Vagina (tissue), 2 donors: ENCODE data around the gene CPVL. TPM values are rescaled to one million over a fixed set of nuclear protein-coding genes. Genes with fewer than 3 reads are reported as not detected.

ENCODE experiments used
- DNase-seq, 2 donors: peaks; one replicate each; pipeline ENCODE4 v3.0.0-alpha.2; 2017; ENCODE audit errors: extremely low spot score in 2 of 2
- H3K27ac ChIP-seq: fragments of 200-600 bp; sonication (generic); one replicate; pipeline ENCODE4 v1.5.1; 2019
- H3K27me3 ChIP-seq: fragments of 200-600 bp; sonication (generic); one replicate; pipeline ENCODE4 v1.5.1; 2019
- H3K36me3 ChIP-seq, 2 donors: fragments of 200-600 bp; sonication (generic); one replicate each; pipeline ENCODE4 v1.5.1; 2017 to 2019
- H3K4me1 ChIP-seq: fragments of 200-600 bp; sonication (generic); one replicate; pipeline ENCODE4 v1.5.1; 2019
- H3K4me3 ChIP-seq, 2 donors: fragments of 200-600 bp; sonication (generic); 1 replicate in 1 of 2; 2 replicates in 1 of 2; pipeline ENCODE4 v1.5.1; 2016 to 2019
- H3K9me3 ChIP-seq: fragments of 200-600 bp; sonication (generic); one replicate; pipeline ENCODE4 v1.5.1; 2019
- POLR2A ChIP-seq, 2 donors: fragments of 450-650 bp; IDR thresholded peaks; one replicate each; pipeline ENCODE4 v1.6.1; 2017; ENCODE audit warnings: antibody characterized with exemption in 2 of 2, mild to moderate bottlenecking in 2 of 2, moderate library complexity in 2 of 2
- POLR2AphosphoS5 ChIP-seq, 2 donors: sonication (generic); formaldehyde crosslinking; IDR thresholded peaks; one replicate each; pipeline ENCODE4 v1.9.0; 2017; ENCODE audit warnings: antibody characterized with exemption in 2 of 2, mild to moderate bottlenecking in 2 of 2, low read depth in 1 of 2; ENCODE audit not compliant: insufficient read depth in 1 of 2
- intact Hi-C: fragments of 100-400 bp; cut with DNase I; formaldehyde crosslinking; loops from one replicate; pipeline ENCODE4 v1.15.1; 2023
- total RNA-seq: library from RNA; depleted of rRNA; stranded (reverse); fragments of >200 nt; gene quantifications from one replicate; pipeline ENCODE4 v1.2.3, GENCODE V29; 2016
- TF ChIP-seq, protein P1 (sequence below), 3 experiments: fragments of 450-650 bp in 2 of 3; fragments of 200-600 bp in 1 of 3; sonication (generic) in 1 of 3; IDR thresholded peaks; one replicate each; pipeline ENCODE4 v1.5.1; 2017 to 2019; ENCODE audit warnings: antibody characterized with exemption in 3 of 3, mild to moderate bottlenecking in 2 of 3, moderate library complexity in 2 of 3

Gene CPVL
- total RNA-seq, 1 donor from 2014 or later = 9.6 TPM

DNA sequence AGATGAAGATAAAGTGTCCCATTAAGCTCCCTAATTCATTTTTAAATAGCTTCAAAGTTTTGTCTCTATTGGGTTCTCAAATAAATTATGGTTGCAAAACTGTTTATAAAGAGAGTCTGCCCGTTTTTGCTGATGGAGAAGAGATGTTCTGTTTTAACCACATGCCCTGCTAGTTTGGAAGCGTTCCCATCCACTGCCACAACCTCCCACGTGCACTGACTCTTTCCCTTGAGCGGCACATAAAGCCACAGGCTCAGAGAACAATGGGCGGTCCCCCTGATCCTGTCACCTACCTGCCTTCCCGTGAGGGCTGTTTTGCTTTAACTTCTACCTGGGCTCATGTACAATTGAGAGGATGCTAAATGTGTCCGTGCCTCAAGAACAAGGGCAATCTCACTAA, 65.5 kb downstream of the CPVL start:
- Histone ChIP-seq H3K36me3 (no peaks in the 10 kb centered on the region), H3K27ac (no peak overlapping the region), H3K9me3 (no peaks in the 10 kb centered on the region), H3K4me3 (no peak overlapping the region), H3K27me3 (no peaks in the 10 kb centered on the region), H3K4me1 (peaks cover 4% of the 10 kb centered on the region)
- no peak for DNase-seq
- intact Hi-C loops = no loop called here
- no peak for TF ChIP-seq POLR2AphosphoS5 (IDR thresholded peaks at IDR 0.05; ENCODE audit: insufficient read depth in 1 of 2, low read depth in 1 of 2)
- no peak for TF ChIP-seq POLR2A (IDR thresholded peaks at IDR 0.05)
- TF ChIP-seq, protein P1, sequence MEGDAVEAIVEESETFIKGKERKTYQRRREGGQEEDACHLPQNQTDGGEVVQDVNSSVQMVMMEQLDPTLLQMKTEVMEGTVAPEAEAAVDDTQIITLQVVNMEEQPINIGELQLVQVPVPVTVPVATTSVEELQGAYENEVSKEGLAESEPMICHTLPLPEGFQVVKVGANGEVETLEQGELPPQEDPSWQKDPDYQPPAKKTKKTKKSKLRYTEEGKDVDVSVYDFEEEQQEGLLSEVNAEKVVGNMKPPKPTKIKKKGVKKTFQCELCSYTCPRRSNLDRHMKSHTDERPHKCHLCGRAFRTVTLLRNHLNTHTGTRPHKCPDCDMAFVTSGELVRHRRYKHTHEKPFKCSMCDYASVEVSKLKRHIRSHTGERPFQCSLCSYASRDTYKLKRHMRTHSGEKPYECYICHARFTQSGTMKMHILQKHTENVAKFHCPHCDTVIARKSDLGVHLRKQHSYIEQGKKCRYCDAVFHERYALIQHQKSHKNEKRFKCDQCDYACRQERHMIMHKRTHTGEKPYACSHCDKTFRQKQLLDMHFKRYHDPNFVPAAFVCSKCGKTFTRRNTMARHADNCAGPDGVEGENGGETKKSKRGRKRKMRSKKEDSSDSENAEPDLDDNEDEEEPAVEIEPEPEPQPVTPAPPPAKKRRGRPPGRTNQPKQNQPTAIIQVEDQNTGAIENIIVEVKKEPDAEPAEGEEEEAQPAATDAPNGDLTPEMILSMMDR (IDR thresholded peaks at IDR 0.05) = no peak

DNA sequence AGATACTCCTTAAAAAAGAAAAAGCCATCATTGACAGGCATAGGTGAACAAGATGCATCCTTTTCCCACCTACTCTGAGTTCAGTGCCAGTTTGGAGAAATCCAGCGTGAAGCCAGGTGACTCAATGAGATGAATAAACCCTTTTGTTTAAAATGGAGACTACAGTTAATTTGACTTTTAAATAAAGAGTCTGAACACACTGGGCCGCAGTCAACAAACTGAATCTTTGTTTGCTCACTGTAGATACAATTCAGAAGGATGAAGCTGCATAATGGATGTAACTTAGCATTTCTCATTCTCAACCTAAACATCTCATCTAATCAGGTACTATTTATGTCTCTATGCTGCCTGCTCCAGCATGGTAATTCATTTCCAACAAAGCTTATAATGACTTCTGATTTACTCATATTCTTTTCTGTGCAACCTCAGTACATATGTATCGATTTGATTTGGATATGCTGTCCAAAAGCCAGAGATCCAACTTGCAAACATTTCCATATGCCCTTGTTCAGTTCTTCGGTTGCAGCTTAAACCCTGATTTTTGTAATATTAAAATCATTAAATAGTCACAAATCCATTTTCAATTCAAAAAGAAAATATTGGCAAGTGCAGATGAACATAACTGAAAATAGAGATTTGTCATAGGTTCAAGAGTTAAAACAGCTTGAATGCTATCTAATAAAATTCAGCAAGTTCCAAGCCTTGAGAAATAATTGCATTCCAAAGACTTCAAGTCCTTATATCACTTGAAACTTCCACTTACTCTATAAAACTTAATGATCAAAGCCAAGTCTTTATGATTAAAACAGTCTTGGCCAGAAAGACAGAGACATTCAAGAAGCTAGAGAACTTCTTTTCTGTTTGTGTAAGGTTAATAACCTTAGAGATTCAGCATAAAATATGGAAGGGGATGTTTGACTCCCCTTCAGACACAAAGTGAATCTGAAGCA, 67.8 kb downstream of the CPVL start:
- Histone ChIP-seq H3K9me3 (no peaks in the 10 kb centered on the region), H3K4me1 (peaks cover 4% of the 10 kb centered on the region), H3K27ac (no peak overlapping the region), H3K36me3 (no peaks in the 10 kb centered on the region), H3K27me3 (no peaks in the 10 kb centered on the region), H3K4me3 (no peak overlapping the region)
- no peak for DNase-seq
- intact Hi-C loops = no loop called here
- TF ChIP-seq POLR2A (IDR thresholded peaks at IDR 0.05) (no peak), POLR2AphosphoS5 (IDR thresholded peaks at IDR 0.05; ENCODE audit: insufficient read depth in 1 of 2, low read depth in 1 of 2) (no peak)
- TF ChIP-seq, protein P1 (IDR thresholded peaks at IDR 0.05) = no peak

DNA sequence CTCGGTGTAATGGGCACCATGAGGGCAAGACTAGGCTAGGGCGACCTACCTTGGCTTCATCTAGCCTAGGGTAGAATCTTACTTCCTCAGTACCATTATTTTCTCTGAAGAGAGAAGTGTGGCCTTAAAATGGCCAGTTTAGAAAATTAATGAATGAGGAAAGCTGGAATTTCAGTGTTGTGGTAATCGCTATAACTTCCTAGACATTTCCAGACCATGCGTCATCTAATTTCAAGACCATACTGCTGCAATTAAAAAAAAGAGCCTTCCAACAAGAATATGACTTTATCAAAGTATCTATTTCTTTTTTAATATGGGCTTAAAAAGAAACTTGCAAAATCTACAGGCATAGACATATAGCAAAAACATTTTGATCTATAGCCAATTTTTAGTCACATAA, 68.5 kb downstream of the CPVL start:
- intact Hi-C loops = no loop called here
- no peak for DNase-seq
- Histone ChIP-seq H3K4me1 (peaks cover 4% of the 10 kb centered on the region), H3K4me3 (no peak overlapping the region), H3K27me3 (no peaks in the 10 kb centered on the region), H3K9me3 (no peaks in the 10 kb centered on the region), H3K27ac (no peak overlapping the region), H3K36me3 (no peaks in the 10 kb centered on the region)
- TF ChIP-seq POLR2A (IDR thresholded peaks at IDR 0.05) = no peak
- TF ChIP-seq, protein P1 (IDR thresholded peaks at IDR 0.05) = no peak
- no peak for TF ChIP-seq POLR2AphosphoS5 (IDR thresholded peaks at IDR 0.05; ENCODE audit: insufficient read depth in 1 of 2, low read depth in 1 of 2)

DNA sequence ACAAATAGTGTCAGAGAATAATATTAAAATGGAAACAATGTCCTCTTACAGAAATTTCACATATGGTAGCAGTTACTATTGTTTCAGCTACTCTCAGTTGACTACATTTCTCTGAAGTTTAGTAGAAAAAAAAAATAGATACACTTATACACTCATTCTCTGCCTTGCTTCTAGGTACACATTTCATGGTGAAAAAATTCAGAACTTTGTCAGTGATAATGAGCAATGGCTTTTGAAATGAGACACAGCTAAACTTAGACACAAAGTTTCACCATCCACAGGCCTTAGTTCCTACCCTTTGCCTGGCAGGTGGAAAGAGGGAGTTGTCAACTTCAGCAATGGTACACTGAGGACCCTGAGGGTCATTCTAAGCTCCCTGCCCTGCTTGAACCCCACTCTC, 69.2 kb downstream of the CPVL start:
- H3K27ac ChIP-seq = no peak overlapping the region
- H3K9me3 ChIP-seq = no peaks in the 10 kb centered on the region
- DNase-seq = no peak
- H3K27me3 ChIP-seq = no peaks in the 10 kb centered on the region
- TF ChIP-seq, protein P1 (IDR thresholded peaks at IDR 0.05) = no peak
- TF ChIP-seq POLR2A (IDR thresholded peaks at IDR 0.05) (no peak), POLR2AphosphoS5 (IDR thresholded peaks at IDR 0.05; ENCODE audit: insufficient read depth in 1 of 2, low read depth in 1 of 2) (no peak)
- no peak overlapping the region for H3K4me3 ChIP-seq
- intact Hi-C loops = no loop called here
- peaks cover 4% of the 10 kb centered on the region for H3K4me1 ChIP-seq
- no peaks in the 10 kb centered on the region for H3K36me3 ChIP-seq

DNA sequence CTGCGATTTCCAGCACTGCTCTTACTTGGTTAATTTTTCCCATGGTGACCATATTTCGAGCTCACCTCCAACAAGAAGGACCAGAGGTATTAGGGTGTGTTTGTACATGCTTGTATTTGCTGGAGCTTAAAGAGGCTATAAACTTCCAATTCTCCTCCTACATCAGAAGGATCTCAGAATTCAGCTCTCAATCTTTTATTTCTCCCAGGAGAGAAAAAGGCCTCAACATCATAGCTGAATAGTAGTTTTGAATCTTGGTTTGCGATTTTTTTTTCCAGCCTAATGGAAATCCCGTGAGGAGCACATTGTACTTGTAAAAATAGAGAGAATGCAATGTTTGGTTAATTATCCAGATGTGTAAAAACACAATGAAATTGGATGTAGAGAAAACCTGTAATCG, 69.7 kb downstream of the CPVL start:
- no peak overlapping the region for H3K4me3 ChIP-seq
- no peaks in the 10 kb centered on the region for H3K27me3 ChIP-seq
- H3K4me1 ChIP-seq = peaks cover 4% of the 10 kb centered on the region
- intact Hi-C loops = no loop called here
- no peak for DNase-seq
- H3K27ac ChIP-seq = no peak overlapping the region
- no peaks in the 10 kb centered on the region for H3K36me3 ChIP-seq
- TF ChIP-seq POLR2A (IDR thresholded peaks at IDR 0.05) = no peak
- TF ChIP-seq POLR2AphosphoS5 (IDR thresholded peaks at IDR 0.05; ENCODE audit: insufficient read depth in 1 of 2, low read depth in 1 of 2) = no peak
- TF ChIP-seq, protein P1 (IDR thresholded peaks at IDR 0.05) = no peak
- H3K9me3 ChIP-seq = no peaks in the 10 kb centered on the region
